GM23338 (cell line): ENCODE data around the gene PCDHGA1. TPM values are rescaled to one million over a fixed set of nuclear protein-coding genes. Genes with fewer than 3 reads are reported as not detected.
A peak's percentile ranks its signal among the peaks of the same experiment; 100 is the strongest.

Experiments
- ATAC-seq: fragments of 200-7000 bp; cut with Tn5 transposase; 3 replicates; pipeline ENCODE4 v1.9.1; 2020
- DNase-seq: peaks from one replicate; pipeline ENCODE4 v3.0.0-alpha.2; 2015; ENCODE audit warnings: low spot score
- H2AFZ ChIP-seq: fragments of 200-600 bp; sonication (generic); 2 replicates; pipeline ENCODE4 v1.8.0; 2016; ENCODE audit warnings: antibody characterized with exemption, mild to moderate bottlenecking, moderate library complexity
- H3F3A ChIP-seq: fragments of 200-600 bp; sonication (generic); replicated peaks from 2 replicates; pipeline ENCODE4 v1.8.0; 2017; ENCODE audit warnings: antibody characterized with exemption, mixed run types, low read depth
- H3K27ac ChIP-seq: fragments of 200-600 bp; sonication (generic); 2 replicates; pipeline ENCODE4 v1.6.1; 2016; ENCODE audit warnings: low read depth
- H3K27me3 ChIP-seq: fragments of 200-600 bp; sonication (generic); 2 replicates; pipeline ENCODE4 v1.8.0; 2016; ENCODE audit warnings: mild to moderate bottlenecking, mixed run types, moderate library complexity; ENCODE audit not compliant: insufficient read depth
- H3K36me3 ChIP-seq: fragments of 200-600 bp; sonication (generic); 2 replicates; pipeline ENCODE4 v1.8.0; 2016; ENCODE audit warnings: mild to moderate bottlenecking; ENCODE audit not compliant: insufficient read depth
- H3K4me1 ChIP-seq: fragments of 200-600 bp; sonication (generic); 2 replicates; pipeline ENCODE4 v1.8.0; 2016; ENCODE audit warnings: mild to moderate bottlenecking, moderate library complexity; ENCODE audit not compliant: insufficient read depth
- H3K4me2 ChIP-seq: fragments of 200-600 bp; sonication (generic); 2 replicates; pipeline ENCODE4 v1.7.1; 2017; ENCODE audit warnings: mixed run types
- H3K4me3 ChIP-seq: fragments of 200-600 bp; sonication (generic); 2 replicates; pipeline ENCODE4 v1.6.1; 2016; ENCODE audit warnings: mixed run types
- H3K79me2 ChIP-seq: fragments of 200-600 bp; sonication (generic); replicated peaks from 2 replicates; pipeline ENCODE4 v1.8.0; 2017; ENCODE audit warnings: mild to moderate bottlenecking; ENCODE audit not compliant: insufficient read depth
- H3K9me2 ChIP-seq: fragments of 200-600 bp; sonication (generic); 2 replicates; pipeline ENCODE4 v1.8.0; 2017; ENCODE audit not compliant: insufficient read depth
- H4K20me1 ChIP-seq: fragments of 200-600 bp; sonication (generic); replicated peaks from 2 replicates; pipeline ENCODE4 v1.8.0; 2017; ENCODE audit warnings: mild to moderate bottlenecking; ENCODE audit not compliant: insufficient read depth
- H3K27ac Mint-ChIP-seq: 2 replicates; pipeline ENCODE4 v1.8.0; 2020; ENCODE audit warnings: inconsistent platforms, mild to moderate bottlenecking, moderate library complexity, mixed read lengths
- H3K27me3 Mint-ChIP-seq: 3 replicates; pipeline ENCODE4 v1.8.0; 2022; ENCODE audit warnings: low read depth, mild to moderate bottlenecking, moderate library complexity, mixed read lengths, inconsistent platforms; ENCODE audit not compliant: insufficient read depth, poor library complexity
- H3K36me3 Mint-ChIP-seq: 3 replicates; pipeline ENCODE4 v1.8.0; 2021; ENCODE audit warnings: low read depth, mild to moderate bottlenecking, inconsistent platforms, moderate library complexity, mixed read lengths
- H3K4me1 Mint-ChIP-seq: 3 replicates; pipeline ENCODE4 v1.8.0; 2020; ENCODE audit warnings: mild to moderate bottlenecking, inconsistent platforms, mixed read lengths
- H3K4me3 Mint-ChIP-seq: 3 replicates; pipeline ENCODE4 v1.8.0; 2021; ENCODE audit warnings: moderate library complexity, mild to moderate bottlenecking, inconsistent platforms, mixed read lengths
- H3K9me3 Mint-ChIP-seq: 3 replicates; pipeline ENCODE4 v1.8.0; 2020; ENCODE audit warnings: moderate library complexity, mild to moderate bottlenecking, inconsistent platforms, mixed read lengths
- EZH2 ChIP-seq: fragments of 200-600 bp; sonication (generic); IDR thresholded peaks from one replicate; pipeline ENCODE4 v1.8.0; 2017; ENCODE audit warnings: antibody characterized with exemption, mild to moderate bottlenecking, low read depth; ENCODE audit not compliant: unreplicated experiment
- EZH2phosphoT487 ChIP-seq: fragments of 200-600 bp; sonication (generic); IDR thresholded peaks from one replicate; pipeline ENCODE4 v1.8.1; 2018; ENCODE audit warnings: antibody characterized with exemption; ENCODE audit not compliant: unreplicated experiment
- JUNB ChIP-seq: IDR thresholded peaks from one replicate; pipeline ENCODE4 v1.6.1; 2016; ENCODE audit warnings: antibody characterized with exemption; ENCODE audit not compliant: unreplicated experiment
- NANOG ChIP-seq: IDR thresholded peaks from 2 replicates; pipeline ENCODE4 v1.6.1; 2016; ENCODE audit warnings: antibody characterized with exemption, borderline replicate concordance
- STAT1 ChIP-seq: IDR thresholded peaks from one replicate; pipeline ENCODE4 v1.6.1; 2016; ENCODE audit warnings: antibody characterized with exemption; ENCODE audit not compliant: unreplicated experiment
- ZNF331 ChIP-seq: fragments of 250-450 bp; sonication (Bioruptor Pico); IDR thresholded peaks from 2 replicates; pipeline ENCODE4 v1.5.0; 2020; ENCODE audit warnings: low read depth, mild to moderate bottlenecking, moderate library complexity
- polyA plus RNA-seq: library from polyadenylated mRNA; unstranded; fragments of >200 nt; fragmentation: Nextera tagmentation; extraction: Ambion mirVana; gene quantifications from 2 replicates; pipeline ENCODE4 v1.2.1, GENCODE V29; 2016
- total RNA-seq: library from RNA; depleted of rRNA; stranded (reverse); fragments of >200 nt; shearing (Covaris generic); gene quantifications from 2 replicates; pipeline ENCODE4 v1.2.3, GENCODE V29; 2014
- TF ChIP-seq, protein P1 (sequence below), 2 experiments: fragments of 200-600 bp in 1 of 2; sonication (generic) in 1 of 2; conservative IDR thresholded peaks; 2 replicates each; pipeline versions ENCODE4 v1.5.1 to v1.6.1; 2016 to 2017; ENCODE audit warnings: antibody characterized with exemption in 2 of 2, low read depth in 2 of 2, mild to moderate bottlenecking in 2 of 2, moderate library complexity in 1 of 2
- TF ChIP-seq, protein P2 (sequence below): IDR thresholded peaks from one replicate; pipeline ENCODE4 v1.6.1; 2018; ENCODE audit warnings: antibody characterized with exemption; ENCODE audit not compliant: unreplicated experiment
- TF ChIP-seq, protein P3 (sequence below): fragments of 250-450 bp; sonication (Bioruptor Pico); IDR thresholded peaks from 2 replicates; pipeline ENCODE4 v1.5.0; 2020; ENCODE audit warnings: mild to moderate bottlenecking, moderate library complexity

PCDHGA1 gene
- total and polyA plus RNA-seq, 2 experiments from 2014 or later: 0.39 to 1.7 TPM

DNA sequence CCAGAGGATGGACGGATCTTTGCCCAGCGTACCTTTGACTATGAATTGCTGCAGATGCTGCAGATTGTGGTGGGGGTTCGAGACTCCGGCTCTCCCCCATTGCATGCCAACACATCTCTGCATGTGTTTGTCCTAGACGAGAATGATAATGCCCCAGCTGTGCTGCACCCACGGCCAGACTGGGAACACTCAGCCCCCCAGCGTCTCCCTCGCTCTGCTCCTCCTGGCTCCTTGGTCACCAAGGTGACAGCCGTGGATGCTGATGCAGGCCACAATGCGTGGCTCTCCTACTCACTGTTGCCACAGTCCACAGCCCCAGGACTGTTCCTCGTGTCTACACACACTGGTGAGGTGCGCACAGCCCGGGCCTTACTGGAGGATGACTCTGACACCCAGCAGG, 160.5 kb downstream of the PCDHGA1 start (continued):
- TF ChIP-seq, protein P1, sequence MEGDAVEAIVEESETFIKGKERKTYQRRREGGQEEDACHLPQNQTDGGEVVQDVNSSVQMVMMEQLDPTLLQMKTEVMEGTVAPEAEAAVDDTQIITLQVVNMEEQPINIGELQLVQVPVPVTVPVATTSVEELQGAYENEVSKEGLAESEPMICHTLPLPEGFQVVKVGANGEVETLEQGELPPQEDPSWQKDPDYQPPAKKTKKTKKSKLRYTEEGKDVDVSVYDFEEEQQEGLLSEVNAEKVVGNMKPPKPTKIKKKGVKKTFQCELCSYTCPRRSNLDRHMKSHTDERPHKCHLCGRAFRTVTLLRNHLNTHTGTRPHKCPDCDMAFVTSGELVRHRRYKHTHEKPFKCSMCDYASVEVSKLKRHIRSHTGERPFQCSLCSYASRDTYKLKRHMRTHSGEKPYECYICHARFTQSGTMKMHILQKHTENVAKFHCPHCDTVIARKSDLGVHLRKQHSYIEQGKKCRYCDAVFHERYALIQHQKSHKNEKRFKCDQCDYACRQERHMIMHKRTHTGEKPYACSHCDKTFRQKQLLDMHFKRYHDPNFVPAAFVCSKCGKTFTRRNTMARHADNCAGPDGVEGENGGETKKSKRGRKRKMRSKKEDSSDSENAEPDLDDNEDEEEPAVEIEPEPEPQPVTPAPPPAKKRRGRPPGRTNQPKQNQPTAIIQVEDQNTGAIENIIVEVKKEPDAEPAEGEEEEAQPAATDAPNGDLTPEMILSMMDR (conservative IDR thresholded peaks at IDR 0.05; ENCODE audit: low read depth in 2 of 2): no peak
- TF ChIP-seq JUNB: no peak
- no peak for TF ChIP-seq STAT1
- TF ChIP-seq NANOG: no peak

DNA sequence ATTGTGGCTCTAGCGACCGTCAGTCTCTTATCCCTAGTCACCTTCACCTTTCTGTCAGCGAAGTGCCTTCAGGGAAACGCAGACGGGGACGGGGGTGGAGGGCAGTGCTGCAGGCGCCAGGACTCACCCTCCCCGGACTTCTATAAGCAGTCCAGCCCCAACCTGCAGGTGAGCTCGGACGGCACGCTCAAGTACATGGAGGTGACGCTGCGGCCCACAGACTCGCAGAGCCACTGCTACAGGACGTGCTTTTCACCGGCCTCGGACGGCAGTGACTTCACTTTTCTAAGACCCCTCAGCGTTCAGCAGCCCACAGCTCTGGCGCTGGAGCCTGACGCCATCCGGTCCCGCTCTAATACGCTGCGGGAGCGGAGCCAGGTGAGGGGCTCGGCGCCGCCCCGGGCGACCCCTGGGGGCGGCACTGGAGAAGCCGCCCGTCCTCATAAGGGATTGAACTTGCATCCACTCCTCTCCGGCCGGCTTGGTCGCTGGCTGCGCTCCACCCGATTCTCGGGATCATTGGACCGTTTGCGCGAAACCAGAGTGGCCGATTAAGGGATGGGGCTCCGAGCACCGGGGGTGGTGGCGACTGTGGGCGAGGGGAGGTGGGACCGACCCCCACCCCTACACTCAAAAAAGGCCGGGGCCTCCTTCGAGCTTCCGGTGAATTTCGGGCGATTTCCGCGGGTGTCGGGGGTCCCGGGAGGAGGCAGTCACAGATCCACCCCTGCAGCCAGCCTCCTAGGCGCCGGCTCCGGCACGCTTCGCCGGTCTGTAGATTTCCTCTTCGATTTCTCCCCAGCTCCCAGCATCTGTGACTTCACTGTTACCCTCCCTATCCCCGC, 161.2 kb downstream of the PCDHGA1 start:
- Mint-ChIP-seq H3K4me3 (peak overlapping the region; percentile 77), H3K27me3 (peaks cover 60% of the 10 kb centered on the region), H3K27ac (no peak overlapping the region), H3K4me1 (peaks cover 58% of the 10 kb centered on the region), H3K36me3 (peaks cover 15% of the 10 kb centered on the region), H3K9me3 (no peaks in the 10 kb centered on the region)
- peaks cover 3% of the 10 kb centered on the region; the same call in 1 of the 2 replicates for H4K20me1 ChIP-seq
- no peak overlapping the region for H3K27ac ChIP-seq
- no peaks in the 10 kb centered on the region for H3K79me2 ChIP-seq
- H3K4me2 ChIP-seq: peak overlapping the region; percentile 93
- H3K9me2 ChIP-seq: no peaks in the 10 kb centered on the region
- H3K27me3 ChIP-seq: peaks cover 65% of the 10 kb centered on the region
- 0 out of 2 replicates have a peak, but pooled peaks cover 10% of the 10 kb centered on the region for H3F3A ChIP-seq
- H3K4me3 ChIP-seq: peak overlapping the region; percentile 76
- peak overlapping the region; percentile 59 for H2AFZ ChIP-seq
- peaks cover 41% of the 10 kb centered on the region for H3K4me1 ChIP-seq
- DNase-seq: peak; percentile 75
- H3K36me3 ChIP-seq: no peaks in the 10 kb centered on the region
- ATAC-seq: peak; percentile 47
- TF ChIP-seq EZH2phosphoT487 (peak; percentile 35), EZH2 (peak; percentile 64), JUNB (no peak), ZNF331 (CRISPR knock-in tag) (no peak), STAT1 (no peak)
- TF ChIP-seq, protein P2, sequence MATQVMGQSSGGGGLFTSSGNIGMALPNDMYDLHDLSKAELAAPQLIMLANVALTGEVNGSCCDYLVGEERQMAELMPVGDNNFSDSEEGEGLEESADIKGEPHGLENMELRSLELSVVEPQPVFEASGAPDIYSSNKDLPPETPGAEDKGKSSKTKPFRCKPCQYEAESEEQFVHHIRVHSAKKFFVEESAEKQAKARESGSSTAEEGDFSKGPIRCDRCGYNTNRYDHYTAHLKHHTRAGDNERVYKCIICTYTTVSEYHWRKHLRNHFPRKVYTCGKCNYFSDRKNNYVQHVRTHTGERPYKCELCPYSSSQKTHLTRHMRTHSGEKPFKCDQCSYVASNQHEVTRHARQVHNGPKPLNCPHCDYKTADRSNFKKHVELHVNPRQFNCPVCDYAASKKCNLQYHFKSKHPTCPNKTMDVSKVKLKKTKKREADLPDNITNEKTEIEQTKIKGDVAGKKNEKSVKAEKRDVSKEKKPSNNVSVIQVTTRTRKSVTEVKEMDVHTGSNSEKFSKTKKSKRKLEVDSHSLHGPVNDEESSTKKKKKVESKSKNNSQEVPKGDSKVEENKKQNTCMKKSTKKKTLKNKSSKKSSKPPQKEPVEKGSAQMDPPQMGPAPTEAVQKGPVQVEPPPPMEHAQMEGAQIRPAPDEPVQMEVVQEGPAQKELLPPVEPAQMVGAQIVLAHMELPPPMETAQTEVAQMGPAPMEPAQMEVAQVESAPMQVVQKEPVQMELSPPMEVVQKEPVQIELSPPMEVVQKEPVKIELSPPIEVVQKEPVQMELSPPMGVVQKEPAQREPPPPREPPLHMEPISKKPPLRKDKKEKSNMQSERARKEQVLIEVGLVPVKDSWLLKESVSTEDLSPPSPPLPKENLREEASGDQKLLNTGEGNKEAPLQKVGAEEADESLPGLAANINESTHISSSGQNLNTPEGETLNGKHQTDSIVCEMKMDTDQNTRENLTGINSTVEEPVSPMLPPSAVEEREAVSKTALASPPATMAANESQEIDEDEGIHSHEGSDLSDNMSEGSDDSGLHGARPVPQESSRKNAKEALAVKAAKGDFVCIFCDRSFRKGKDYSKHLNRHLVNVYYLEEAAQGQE: no peak
- TF ChIP-seq, protein P1 (conservative IDR thresholded peaks at IDR 0.05; ENCODE audit: low read depth in 2 of 2): peak; percentile 30 to 35
- TF ChIP-seq, protein P3, sequence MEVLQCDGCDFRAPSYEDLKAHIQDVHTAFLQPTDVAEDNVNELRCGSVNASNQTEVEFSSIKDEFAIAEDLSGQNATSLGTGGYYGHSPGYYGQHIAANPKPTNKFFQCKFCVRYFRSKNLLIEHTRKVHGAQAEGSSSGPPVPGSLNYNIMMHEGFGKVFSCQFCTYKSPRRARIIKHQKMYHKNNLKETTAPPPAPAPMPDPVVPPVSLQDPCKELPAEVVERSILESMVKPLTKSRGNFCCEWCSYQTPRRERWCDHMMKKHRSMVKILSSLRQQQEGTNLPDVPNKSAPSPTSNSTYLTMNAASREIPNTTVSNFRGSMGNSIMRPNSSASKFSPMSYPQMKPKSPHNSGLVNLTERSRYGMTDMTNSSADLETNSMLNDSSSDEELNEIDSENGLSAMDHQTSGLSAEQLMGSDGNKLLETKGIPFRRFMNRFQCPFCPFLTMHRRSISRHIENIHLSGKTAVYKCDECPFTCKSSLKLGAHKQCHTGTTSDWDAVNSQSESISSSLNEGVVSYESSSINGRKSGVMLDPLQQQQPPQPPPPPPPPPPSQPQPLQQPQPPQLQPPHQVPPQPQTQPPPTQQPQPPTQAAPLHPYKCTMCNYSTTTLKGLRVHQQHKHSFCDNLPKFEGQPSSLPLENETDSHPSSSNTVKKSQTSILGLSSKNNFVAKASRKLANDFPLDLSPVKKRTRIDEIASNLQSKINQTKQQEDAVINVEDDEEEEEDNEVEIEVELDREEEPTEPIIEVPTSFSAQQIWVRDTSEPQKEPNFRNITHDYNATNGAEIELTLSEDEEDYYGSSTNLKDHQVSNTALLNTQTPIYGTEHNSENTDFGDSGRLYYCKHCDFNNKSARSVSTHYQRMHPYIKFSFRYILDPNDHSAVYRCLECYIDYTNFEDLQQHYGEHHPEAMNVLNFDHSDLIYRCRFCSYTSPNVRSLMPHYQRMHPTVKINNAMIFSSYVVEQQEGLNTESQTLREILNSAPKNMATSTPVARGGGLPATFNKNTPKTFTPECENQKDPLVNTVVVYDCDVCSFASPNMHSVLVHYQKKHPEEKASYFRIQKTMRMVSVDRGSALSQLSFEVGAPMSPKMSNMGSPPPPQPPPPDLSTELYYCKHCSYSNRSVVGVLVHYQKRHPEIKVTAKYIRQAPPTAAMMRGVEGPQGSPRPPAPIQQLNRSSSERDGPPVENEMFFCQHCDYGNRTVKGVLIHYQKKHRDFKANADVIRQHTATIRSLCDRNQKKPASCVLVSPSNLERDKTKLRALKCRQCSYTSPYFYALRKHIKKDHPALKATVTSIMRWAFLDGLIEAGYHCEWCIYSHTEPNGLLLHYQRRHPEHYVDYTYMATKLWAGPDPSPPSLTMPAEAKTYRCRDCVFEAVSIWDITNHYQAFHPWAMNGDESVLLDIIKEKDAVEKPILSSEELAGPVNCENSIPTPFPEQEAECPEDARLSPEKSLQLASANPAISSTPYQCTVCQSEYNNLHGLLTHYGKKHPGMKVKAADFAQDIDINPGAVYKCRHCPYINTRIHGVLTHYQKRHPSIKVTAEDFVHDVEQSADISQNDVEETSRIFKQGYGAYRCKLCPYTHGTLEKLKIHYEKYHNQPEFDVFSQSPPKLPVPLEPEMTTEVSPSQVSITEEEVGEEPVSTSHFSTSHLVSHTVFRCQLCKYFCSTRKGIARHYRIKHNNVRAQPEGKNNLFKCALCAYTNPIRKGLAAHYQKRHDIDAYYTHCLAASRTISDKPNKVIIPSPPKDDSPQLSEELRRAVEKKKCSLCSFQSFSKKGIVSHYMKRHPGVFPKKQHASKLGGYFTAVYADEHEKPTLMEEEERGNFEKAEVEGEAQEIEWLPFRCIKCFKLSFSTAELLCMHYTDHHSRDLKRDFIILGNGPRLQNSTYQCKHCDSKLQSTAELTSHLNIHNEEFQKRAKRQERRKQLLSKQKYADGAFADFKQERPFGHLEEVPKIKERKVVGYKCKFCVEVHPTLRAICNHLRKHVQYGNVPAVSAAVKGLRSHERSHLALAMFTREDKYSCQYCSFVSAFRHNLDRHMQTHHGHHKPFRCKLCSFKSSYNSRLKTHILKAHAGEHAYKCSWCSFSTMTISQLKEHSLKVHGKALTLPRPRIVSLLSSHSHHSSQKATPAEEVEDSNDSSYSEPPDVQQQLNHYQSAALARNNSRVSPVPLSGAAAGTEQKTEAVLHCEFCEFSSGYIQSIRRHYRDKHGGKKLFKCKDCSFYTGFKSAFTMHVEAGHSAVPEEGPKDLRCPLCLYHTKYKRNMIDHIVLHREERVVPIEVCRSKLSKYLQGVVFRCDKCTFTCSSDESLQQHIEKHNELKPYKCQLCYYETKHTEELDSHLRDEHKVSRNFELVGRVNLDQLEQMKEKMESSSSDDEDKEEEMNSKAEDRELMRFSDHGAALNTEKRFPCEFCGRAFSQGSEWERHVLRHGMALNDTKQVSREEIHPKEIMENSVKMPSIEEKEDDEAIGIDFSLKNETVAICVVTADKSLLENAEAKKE: no peak
